TTC549 (cell line): ENCODE measurements around the gene DPY19L3.

Source experiments
- FAIRE-seq: peaks from 2 replicates; lab custom pipeline; 2012; peaks lifted over from hg19 to GRCh38; lab: Jason Lieb, UNC

DPY19L3 gene

GRCh38 chr19:32522967-32523366, 117.4 kb downstream of the DPY19L3 start:
- no peak for FAIRE-seq

GRCh38 chr19:32526895-32527294, 121.3 kb downstream of the DPY19L3 start:
- no peak for FAIRE-seq

DNA sequence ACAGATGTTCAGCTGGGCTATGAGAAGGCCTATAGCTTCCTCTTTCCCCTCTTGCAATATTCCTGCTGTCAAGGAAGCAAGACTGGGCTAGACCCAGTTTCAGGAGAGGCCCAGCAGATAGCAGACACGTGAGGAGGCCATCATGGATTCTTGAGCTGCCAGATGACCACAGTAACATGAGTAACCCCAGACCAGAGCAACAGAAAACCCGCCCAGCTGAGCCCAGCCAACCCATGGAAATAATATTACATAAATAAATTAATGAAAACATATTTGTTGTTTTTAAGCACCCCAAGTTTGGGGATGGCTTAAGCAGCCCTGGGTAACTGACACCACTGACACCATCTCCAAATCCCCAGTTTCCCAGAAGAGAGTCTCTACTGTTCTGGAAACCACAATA, 125.2 kb downstream of the DPY19L3 start:
- no peak for FAIRE-seq

GRCh38 chr19:32532233-32532632, 126.7 kb downstream of the DPY19L3 start:
- FAIRE-seq: no peak
